GM03348 (cell line): ENCODE measurements around the gene PTGES2.
"Not testable (repeated sequence)": the region's sequence is repeated elsewhere in the genome, so short reads cannot be mapped to it uniquely, and the experiment has no call there.

Source experiments
- DNase-seq: peaks from one replicate; pipeline ENCODE4 v3.0.0; 2012; ENCODE audit warnings: low spot score

PTGES2 gene

GRCh38 chr9:128136816-128137793, 9.6 kb upstream of the PTGES2 start:
- peak; percentile 38 for DNase-seq

- DNase-seq: not testable (repeated sequence)
These were observed 8.0 kb upstream of the PTGES2 start for GRCh38 chr9:128135561-128135960.

GRCh38 chr9:128132139-128132538, 4.6 kb upstream of the PTGES2 start:
- not testable (repeated sequence) for DNase-seq

GRCh38 chr9:128131346-128131745, 3.8 kb upstream of the PTGES2 start:
- DNase-seq: not testable (repeated sequence)

GRCh38 chr9:128130651-128131050, 3.1 kb upstream of the PTGES2 start:
- DNase-seq: not testable (repeated sequence)

GRCh38 chr9:128129976-128130590, 2.6 kb upstream of the PTGES2 start:
- not testable (repeated sequence) for DNase-seq

DNA sequence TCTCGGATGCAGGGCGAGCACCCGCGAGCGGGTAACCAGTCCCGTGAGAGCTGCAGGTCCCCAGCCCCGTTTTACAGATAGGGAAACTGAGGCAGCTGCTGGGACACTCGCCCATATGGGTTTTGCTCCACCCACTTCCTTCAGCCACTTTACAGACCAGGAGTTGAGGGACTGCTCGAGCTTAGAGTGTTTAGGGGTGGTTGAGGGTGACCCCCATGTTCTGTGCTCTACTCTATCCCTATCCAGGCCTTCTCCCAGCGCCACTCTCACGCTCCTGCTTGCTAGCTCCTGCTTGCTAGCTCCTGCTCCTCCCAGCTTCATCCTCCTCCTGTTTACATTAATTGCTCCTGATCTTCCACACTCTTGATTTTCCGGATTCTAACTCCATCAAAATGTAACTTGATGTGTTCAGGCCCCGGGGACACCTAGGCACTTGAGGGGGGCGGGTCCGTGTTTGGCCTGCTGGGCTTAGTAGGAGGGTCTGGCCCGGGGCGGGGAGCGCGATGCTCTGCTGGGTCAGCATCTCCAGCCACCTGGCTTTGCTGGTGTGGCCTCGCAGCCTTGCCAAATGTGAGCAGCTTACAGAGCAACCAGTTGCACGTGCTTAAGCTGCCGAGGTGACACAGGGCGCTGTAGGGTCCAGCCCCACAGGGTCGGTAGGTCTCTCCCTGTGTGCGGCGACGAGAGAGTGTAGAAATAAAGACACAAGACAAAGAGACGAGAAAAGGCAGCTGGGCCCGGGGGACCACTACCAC, 1.5 kb upstream of the PTGES2 start:
- DNase-seq: no peak

DNA sequence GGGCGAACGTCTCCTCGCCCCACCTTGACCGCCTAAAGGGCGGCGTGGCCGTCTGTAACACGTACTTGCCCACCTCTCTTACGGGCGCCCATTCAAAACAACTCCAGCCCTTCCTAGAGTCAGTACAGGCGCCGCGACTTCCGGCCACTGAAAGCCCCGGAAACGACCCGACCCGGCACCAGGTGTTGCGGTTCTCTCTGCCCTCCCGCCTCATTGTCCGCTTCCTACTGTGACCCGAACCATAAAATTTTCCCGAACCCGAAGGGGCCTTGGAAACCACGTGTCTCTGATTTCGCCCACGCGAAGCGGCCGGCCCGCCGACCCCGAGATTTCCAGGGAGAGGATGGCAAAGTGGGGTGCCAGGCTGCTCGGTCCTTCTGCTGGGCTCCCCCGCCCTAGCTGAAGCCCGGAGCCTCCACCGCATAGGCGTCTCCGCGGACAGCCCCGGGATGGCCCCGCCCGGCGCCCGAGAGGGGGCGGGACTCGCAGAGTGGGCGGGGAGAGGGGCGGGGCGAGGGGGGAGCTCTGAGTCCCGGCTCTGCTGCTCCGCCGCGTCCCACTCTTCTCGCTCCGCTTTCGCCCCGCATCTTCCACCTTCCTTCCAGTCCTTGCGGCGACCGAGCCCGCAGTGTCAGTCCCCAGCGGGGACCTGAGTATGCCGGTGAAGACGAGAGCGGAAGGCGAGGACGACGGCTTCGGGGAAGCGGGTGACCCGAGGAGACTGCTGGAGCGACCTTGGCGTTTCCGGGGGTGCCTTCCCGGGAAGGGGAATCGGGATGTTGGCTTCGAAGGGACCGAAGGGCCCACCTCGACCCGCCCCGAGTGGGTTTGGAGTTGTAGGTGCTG, 684 bp upstream of the PTGES2 start:
- peak; percentile 97 for DNase-seq

- DNase-seq: no peak
These were observed 1.8 kb downstream of the PTGES2 start for GRCh38 chr9:128125580-128126354.

DNA sequence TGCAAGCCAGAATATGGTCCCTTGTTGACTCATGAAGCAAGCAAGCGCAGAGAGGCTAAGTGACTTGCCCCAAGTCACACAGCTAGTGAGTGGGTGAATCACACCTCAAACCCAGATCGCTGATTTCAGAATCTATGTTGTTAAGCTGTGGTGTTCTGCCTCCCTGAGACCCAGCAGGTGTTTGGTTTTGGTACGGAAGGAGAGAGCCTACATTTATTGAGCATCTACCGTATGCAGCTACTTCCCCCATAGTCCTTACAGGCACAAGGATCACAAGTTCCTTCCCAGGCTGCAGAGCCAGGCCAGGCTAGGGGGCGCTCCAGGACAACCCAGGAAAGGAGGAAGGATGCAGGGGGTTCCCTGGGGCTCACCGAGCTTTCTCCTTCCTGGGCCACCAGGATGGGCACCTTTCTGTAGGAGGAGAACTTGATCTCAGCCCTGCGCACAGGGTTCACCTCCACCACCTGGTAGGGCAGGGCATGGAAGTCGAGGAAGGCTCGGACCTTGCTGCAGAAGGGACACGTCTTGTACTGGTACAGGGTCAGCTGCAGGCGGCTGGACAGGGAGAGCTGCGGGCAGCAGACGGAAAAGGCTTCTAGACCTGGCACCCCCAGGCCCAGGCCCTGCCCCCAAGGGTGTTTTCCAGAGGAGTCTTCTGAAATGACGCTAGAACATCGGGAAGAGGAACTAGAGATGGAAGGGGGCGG, 2.5 kb downstream of the PTGES2 start:
- no peak for DNase-seq

DNA sequence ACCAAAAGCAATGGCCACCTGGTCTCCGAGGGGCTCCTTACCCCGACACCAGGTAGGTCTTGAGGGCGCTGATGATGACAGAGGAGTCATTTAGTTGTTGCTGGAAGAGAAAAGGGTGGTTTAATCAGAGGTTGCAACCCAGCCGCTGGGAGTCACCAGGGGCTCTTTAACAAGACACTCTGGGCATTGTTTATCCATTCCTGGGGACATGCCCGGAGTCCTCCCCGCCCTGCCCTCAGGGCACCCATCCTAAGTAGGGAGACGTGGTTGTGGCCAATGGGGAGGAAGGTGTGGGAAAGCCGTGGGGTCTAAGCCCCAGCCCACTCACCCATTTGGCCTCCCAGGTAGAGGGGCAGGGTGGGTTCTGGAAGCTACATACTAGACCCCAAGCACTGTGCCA, 3.1 kb downstream of the PTGES2 start:
- no peak for DNase-seq

DNA sequence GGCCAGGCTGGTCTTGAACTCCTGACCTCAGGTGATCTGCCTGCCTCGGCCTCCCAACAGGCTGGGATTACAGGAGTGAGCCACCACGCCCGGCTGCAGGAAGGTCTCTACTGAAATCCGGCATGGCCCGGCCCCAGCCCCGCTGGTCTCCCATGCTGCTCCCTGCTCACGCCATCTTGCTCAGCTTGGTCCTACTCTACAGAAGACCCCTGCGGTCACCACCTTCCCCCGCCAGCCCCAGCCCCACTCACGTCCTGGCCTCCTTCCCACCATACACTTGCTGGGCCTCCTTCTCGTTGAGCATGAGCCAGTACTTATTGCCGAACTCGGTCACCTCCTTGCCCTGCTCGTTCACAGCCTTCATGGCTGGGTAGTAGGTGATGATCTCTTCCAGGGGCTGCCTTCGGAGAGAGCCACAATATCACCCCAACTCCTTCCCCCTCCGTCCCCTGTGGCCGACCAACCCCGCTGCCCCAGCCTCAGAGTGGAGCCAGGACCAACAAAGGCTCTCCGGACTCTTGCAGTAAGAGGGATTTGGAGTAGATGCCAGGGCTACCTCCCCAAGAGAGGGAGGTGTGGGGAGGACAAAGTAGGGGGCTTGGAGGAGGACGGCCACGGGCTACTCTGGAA, 4.0 kb downstream of the PTGES2 start:
- no peak for DNase-seq

DNA sequence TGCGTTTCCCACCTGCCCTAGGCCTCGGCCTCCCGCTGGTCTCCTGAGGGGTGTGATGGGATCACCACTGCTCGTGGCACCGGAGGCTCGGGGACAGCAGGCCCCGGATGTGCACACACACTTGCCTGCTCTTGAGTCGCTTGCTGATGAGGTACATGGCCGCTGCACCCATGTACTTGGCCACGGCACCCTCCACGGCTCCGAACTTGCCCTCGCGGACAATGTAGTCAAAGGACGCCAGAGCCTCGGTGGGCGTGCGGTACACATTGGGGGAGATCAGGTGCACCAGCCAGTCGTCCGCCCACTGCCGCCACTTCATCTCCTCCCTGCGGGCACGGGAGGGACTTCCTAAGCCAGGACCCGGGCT, 4.7 kb downstream of the PTGES2 start:
- no peak for DNase-seq

GRCh38 chr9:128121924-128122808, 5.4 kb downstream of the PTGES2 start:
- no peak for DNase-seq

DNA sequence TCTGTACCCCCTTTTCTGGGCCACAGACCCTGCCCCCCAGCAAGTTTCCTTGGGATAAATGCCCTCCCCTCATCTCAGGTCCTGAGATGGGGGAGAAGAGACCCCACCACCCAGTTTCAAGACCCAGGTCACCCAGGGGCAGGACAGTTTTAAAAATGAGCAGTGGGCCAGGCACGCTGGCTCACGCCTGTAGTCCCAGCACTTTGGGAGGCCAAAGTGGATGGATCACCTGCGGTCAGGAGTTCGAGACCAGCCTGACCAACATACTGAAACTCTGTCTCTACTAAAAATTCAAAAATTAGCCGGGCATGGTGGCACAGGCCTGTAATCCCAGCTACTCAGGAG, 6.1 kb downstream of the PTGES2 start:
- DNase-seq: no peak

DNA sequence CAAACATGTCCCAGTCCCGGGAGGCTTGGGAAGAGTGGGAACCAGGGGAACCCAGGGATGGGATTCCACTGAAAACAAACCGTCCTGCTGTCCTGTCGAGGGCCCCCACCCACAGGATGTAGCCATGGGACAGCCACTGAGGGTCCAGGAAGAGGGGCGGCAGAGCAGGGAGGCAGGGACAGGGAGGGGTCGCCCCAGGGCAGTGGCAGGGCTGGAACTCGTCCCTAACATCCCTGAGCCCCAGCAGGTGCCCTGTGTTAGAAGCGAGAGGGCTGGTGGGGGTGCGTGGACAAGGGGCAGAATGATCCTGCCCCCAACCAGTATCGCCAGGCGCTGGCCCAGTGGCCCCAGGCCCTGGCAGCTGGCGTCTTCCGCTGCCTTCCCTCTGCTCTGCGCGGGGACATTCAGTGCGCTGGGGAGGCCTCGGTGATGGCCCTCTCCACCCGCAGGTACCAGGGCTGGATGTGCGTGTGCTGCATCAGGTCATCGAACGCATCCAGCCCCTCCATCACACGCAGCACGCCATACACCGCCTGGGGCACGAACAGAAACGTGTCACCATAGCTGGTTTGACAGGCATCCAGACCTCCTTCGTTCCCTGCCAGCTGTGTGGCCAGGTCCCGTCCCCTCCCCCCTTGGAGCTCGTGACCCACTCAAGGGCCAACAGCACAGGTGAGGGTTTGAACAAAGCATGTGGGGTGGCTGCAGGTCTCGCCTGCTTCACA, 6.6 kb downstream of the PTGES2 start:
- no peak for DNase-seq

GRCh38 chr9:128120061-128120740, 7.3 kb downstream of the PTGES2 start:
- DNase-seq: no peak
